ENCODE results near the gene METTL22.

METTL22 gene

DNA sequence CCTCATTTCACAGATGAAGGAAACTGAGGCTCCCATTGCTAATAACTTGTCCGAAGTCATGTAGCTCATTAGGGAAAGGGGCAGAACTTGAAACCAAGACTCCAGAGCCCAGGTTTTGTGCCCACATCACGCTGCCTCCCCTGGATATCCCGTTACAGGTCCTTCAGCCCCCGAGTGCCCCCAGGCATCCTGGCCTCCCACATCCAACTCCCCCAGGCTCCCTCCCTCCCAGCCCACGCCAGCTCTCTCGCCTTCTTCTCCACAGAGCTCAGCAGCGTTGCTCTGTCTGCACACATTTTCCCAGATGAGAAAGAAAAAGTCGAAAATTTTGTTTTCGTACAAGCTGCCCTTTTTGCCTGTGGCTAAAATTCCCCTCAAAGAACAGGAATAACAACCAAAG, 14.3 kb upstream of the METTL22 start:
- no peak overlapping the region for H3K4me2 ChIP-seq (ENCODE audit: low read length)
- H2AFZ ChIP-seq (ENCODE audit: low read depth, low read length), result no peak overlapping the region
- peaks cover 5% of the 10 kb centered on the region; the same call in 1 of the 2 replicates for H3K27me3 ChIP-seq (ENCODE audit: low read depth, low read length)
- no peak overlapping the region for H3K27ac ChIP-seq (ENCODE audit: low read length)
- no peak for TF ChIP-seq EZH2phosphoT487 (IDR thresholded peaks at IDR 0.05; ENCODE audit: low read depth)
- TF ChIP-seq, protein P1, sequence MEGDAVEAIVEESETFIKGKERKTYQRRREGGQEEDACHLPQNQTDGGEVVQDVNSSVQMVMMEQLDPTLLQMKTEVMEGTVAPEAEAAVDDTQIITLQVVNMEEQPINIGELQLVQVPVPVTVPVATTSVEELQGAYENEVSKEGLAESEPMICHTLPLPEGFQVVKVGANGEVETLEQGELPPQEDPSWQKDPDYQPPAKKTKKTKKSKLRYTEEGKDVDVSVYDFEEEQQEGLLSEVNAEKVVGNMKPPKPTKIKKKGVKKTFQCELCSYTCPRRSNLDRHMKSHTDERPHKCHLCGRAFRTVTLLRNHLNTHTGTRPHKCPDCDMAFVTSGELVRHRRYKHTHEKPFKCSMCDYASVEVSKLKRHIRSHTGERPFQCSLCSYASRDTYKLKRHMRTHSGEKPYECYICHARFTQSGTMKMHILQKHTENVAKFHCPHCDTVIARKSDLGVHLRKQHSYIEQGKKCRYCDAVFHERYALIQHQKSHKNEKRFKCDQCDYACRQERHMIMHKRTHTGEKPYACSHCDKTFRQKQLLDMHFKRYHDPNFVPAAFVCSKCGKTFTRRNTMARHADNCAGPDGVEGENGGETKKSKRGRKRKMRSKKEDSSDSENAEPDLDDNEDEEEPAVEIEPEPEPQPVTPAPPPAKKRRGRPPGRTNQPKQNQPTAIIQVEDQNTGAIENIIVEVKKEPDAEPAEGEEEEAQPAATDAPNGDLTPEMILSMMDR (IDR thresholded peaks at IDR 0.05; ENCODE audit: low read depth, low read length), result no peak
- H3K9me3 ChIP-seq (ENCODE audit: insufficient read depth, low read length), result no peaks in the 10 kb centered on the region
- no peaks in the 10 kb centered on the region for H4K20me1 ChIP-seq (ENCODE audit: insufficient read depth, low read length)
- H3K9ac ChIP-seq (ENCODE audit: low read length), result no peak overlapping the region
- H3K4me1 ChIP-seq (ENCODE audit: low read length), result 0 out of 2 replicates have a peak, but pooled peaks cover 4% of the 10 kb centered on the region
- no peaks in the 10 kb centered on the region for H3K36me3 ChIP-seq (replicated peaks; ENCODE audit: low read depth, low read length)
- no peaks in the 10 kb centered on the region for H3K79me2 ChIP-seq (ENCODE audit: low read length)
- no peak overlapping the region for H3K4me3 ChIP-seq (ENCODE audit: low read length)

DNA sequence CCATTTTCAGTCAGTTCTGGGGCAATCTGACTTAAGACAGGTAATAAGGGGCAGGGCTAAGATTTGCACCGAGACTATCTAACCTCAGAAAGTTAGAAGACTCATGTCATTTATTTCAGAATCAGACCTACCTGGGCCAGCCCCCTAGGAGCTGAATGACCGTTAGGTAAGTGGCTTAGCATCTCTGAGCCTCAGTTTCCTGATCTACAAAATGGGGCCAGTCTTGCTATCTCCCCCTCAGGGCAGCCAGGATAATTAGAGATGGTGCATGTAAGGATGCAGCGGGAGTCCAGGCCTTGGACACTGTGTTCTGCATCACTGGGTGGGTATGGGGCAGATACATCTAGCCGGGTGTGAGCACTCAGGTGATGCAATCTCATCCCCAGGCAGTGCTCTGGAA, 10.4 kb upstream of the METTL22 start:
- Histone ChIP-seq H3K36me3 (replicated peaks; ENCODE audit: low read depth, low read length) (no peaks in the 10 kb centered on the region), H4K20me1 (ENCODE audit: insufficient read depth, low read length) (no peaks in the 10 kb centered on the region), H3K4me3 (ENCODE audit: low read length) (no peak overlapping the region), H3K9me3 (ENCODE audit: insufficient read depth, low read length) (no peaks in the 10 kb centered on the region), H3K4me1 (ENCODE audit: low read length) (peaks cover 6% of the 10 kb centered on the region; the same call in 1 of the 2 replicates), H3K4me2 (ENCODE audit: low read length) (no peak overlapping the region), H3K79me2 (ENCODE audit: low read length) (no peaks in the 10 kb centered on the region), H3K9ac (ENCODE audit: low read length) (no peak overlapping the region), H2AFZ (ENCODE audit: low read depth, low read length) (no peak overlapping the region), H3K27ac (ENCODE audit: low read length) (no peak overlapping the region), H3K27me3 (ENCODE audit: low read depth, low read length) (peaks cover 6% of the 10 kb centered on the region; the same call in 1 of the 2 replicates)
- no peak for TF ChIP-seq EZH2phosphoT487 (IDR thresholded peaks at IDR 0.05; ENCODE audit: low read depth)
- TF ChIP-seq, protein P1 (IDR thresholded peaks at IDR 0.05; ENCODE audit: low read depth, low read length), result no peak

DNA sequence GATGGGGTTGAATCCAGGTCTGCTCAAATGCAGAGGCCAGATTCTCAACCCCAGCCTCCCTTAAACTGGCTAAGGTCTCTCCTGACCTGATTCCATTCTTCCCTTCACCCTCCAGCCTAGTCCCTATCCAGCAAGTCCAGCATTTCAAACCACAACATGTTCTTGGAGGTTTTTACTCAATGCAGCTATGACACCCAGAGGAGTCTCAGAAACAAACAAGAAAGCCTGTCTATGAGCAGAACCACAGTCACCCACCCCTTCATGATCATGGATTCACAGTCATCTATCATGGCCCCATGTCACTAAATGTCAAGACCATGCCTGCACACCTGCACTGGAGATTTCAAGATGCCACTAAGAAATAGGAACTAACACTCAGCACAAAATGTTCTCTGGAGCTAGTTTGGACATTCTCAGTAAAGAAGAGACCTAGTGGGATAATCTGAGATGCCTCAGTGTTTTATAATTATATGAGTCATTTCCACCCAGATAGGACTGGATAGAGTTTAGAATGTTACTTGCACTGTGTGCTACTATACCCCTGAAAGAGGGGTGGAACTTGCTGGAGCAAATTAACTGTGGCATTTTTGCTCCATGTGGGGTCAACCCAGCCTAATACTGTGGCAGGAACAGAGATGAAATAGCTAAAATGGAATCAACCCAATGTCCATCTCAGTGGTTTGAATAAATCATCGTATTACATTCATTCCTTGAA, 9.5 kb upstream of the METTL22 start:
- TF ChIP-seq, protein P1 (IDR thresholded peaks at IDR 0.05; ENCODE audit: low read depth, low read length), result no peak
- TF ChIP-seq EZH2phosphoT487 (IDR thresholded peaks at IDR 0.05; ENCODE audit: low read depth), result no peak
- H3K79me2 ChIP-seq (ENCODE audit: low read length), result no peaks in the 10 kb centered on the region
- no peak overlapping the region for H3K27ac ChIP-seq (ENCODE audit: low read length)
- H3K36me3 ChIP-seq (replicated peaks; ENCODE audit: low read depth, low read length), result no peaks in the 10 kb centered on the region
- no peak overlapping the region for H3K4me2 ChIP-seq (ENCODE audit: low read length)
- no peak overlapping the region for H3K4me3 ChIP-seq (ENCODE audit: low read length)
- H4K20me1 ChIP-seq (ENCODE audit: insufficient read depth, low read length), result no peaks in the 10 kb centered on the region
- no peak overlapping the region for H3K9ac ChIP-seq (ENCODE audit: low read length)
- no peaks in the 10 kb centered on the region for H3K9me3 ChIP-seq (ENCODE audit: insufficient read depth, low read length)
- peaks cover 6% of the 10 kb centered on the region; the same call in 1 of the 2 replicates for H3K27me3 ChIP-seq (ENCODE audit: low read depth, low read length)
- H2AFZ ChIP-seq (ENCODE audit: low read depth, low read length), result no peak overlapping the region
- peaks cover 6% of the 10 kb centered on the region; the same call in 1 of the 2 replicates for H3K4me1 ChIP-seq (ENCODE audit: low read length)

DNA sequence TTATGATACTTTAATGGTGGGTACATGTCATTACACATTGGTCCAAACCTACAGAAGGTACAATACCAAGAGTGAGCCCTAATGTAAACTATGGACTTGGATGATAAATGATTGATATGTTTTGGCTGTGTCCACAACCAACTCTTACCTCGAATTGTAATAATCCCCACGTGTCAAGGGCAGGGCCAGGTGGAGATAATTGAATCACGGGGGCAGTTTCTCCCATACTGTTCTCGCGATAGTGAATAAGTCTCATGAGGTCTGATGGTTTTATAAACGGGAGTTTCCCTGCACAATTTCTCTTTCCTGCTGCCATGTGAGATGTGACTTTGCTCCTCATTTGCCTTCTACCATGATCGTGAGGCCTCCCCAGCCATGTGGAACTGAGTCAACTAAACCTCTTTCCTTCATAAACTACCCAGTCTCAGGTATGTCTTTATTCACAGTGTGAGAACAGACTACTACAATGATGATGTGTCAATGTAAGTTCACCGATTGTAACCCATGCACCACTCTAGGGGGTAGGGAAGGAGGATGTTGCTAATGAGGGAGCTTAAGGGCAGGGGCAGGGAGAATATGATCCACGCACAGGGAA, 7.0 kb upstream of the METTL22 start:
- Histone ChIP-seq H2AFZ (ENCODE audit: low read depth, low read length) (no peak overlapping the region), H3K9me3 (ENCODE audit: insufficient read depth, low read length) (no peaks in the 10 kb centered on the region), H3K4me3 (ENCODE audit: low read length) (no peak overlapping the region), H3K27ac (ENCODE audit: low read length) (no peak overlapping the region), H4K20me1 (ENCODE audit: insufficient read depth, low read length) (no peaks in the 10 kb centered on the region), H3K79me2 (ENCODE audit: low read length) (no peaks in the 10 kb centered on the region), H3K4me2 (ENCODE audit: low read length) (no peak overlapping the region), H3K9ac (ENCODE audit: low read length) (no peak overlapping the region), H3K36me3 (replicated peaks; ENCODE audit: low read depth, low read length) (no peaks in the 10 kb centered on the region), H3K4me1 (ENCODE audit: low read length) (peaks cover 6% of the 10 kb centered on the region; the same call in 1 of the 2 replicates), H3K27me3 (ENCODE audit: low read depth, low read length) (peaks cover 15% of the 10 kb centered on the region; the same call in 1 of the 2 replicates)
- TF ChIP-seq, protein P1 (IDR thresholded peaks at IDR 0.05; ENCODE audit: low read depth, low read length), result no peak
- TF ChIP-seq EZH2phosphoT487 (IDR thresholded peaks at IDR 0.05; ENCODE audit: low read depth), result no peak
